Fibroblast of villous mesenchyme (primary cell): ENCODE results near the gene HEPN1. TPM values are rescaled to one million over a fixed set of nuclear protein-coding genes. Genes with fewer than 3 reads are reported as not detected.

Experiments
- DNase-seq: peaks from one replicate; pipeline ENCODE4 v3.0.0-alpha.2; 2010; ENCODE audit warnings: low read depth
- H3K4me3 ChIP-seq: 2 replicates; pipeline ENCODE4 v1.5.1; 2011; ENCODE audit warnings: low read depth, mild to moderate bottlenecking, low read length
- CTCF ChIP-seq: IDR thresholded peaks from 2 replicates; pipeline ENCODE4 v1.5.1; 2012; ENCODE audit warnings: low read depth, mild to moderate bottlenecking, low read length; ENCODE audit not compliant: insufficient read depth
- total RNA-seq: library from RNA; depleted of rRNA; stranded (reverse); fragments of >200 nt; gene quantifications from 2 replicates; pipeline ENCODE4 v1.2.3, GENCODE V29; 2012

HEPN1 gene
- total RNA-seq, 1 donor, result not detected

GRCh38 chr11:124895471-124895971, 23.5 kb upstream of the HEPN1 start:
- no peak overlapping the region for H3K4me3 ChIP-seq
- no peak for TF ChIP-seq CTCF
- DNase-seq, result no peak

GRCh38 chr11:124896071-124896750, 22.8 kb upstream of the HEPN1 start:
- no peak overlapping the region for H3K4me3 ChIP-seq
- no peak for DNase-seq
- TF ChIP-seq CTCF, result no peak

- TF ChIP-seq CTCF, result no peak
- H3K4me3 ChIP-seq, result no peak overlapping the region
- no peak for DNase-seq
Measured at GRCh38 chr11:124896821-124897391, 22.1 kb upstream of the HEPN1 start.

- no peak within 1 kb of the TSS for H3K4me3 ChIP-seq
- no peak for TF ChIP-seq CTCF
- DNase-seq, result no peak
Measured at GRCh38 chr11:124897674-124898262, 21.3 kb upstream of the HEPN1 start, which contains the start of gene ROBO4. TSS of gene ROBO4 (minus strand) at chr11:124897865. CDS start at chr11:124897795, 70 bp downstream.

- DNase-seq, result peak; percentile 67
- no peak overlapping the region for H3K4me3 ChIP-seq
- peak; percentile 2 for TF ChIP-seq CTCF
Measured at GRCh38 chr11:124898263-124898680, 20.8 kb upstream of the HEPN1 start.

GRCh38 chr11:124898711-124899110, 20.3 kb upstream of the HEPN1 start:
- no peak for TF ChIP-seq CTCF
- H3K4me3 ChIP-seq, result no peak overlapping the region
- peak; percentile 25 for DNase-seq
